ENCODE data around the gene SELENOI. TPM values are rescaled to one million over a fixed set of nuclear protein-coding genes. Genes with fewer than 3 reads are reported as not detected.

The SELENOI gene
- total RNA-seq, 1 donor from 2014 or later, result 13.4 TPM

GRCh38 chr2:26345283-26345544 is 729 bp upstream of the SELENOI start:
- intact Hi-C loops (cut with DNase I), result no loop called here
- DNase-seq, result no peak
- no peak for TF ChIP-seq CTCF (IDR thresholded peaks at IDR 0.05)
- Histone ChIP-seq H3K9me3 (no peaks in the 10 kb centered on the region), H3K4me1 (peaks cover 33% of the 10 kb centered on the region), H3K27ac (peak overlapping the region; percentile 88), H3K4me3 (peak overlapping the region; percentile 96), H3K27me3 (ENCODE audit: low read depth) (no peaks in the 10 kb centered on the region), H3K36me3 (no peaks in the 10 kb centered on the region)
- no peak for ATAC-seq

- H3K9me3 ChIP-seq, result no peaks in the 10 kb centered on the region
- peak; percentile 72 for DNase-seq
- peak; percentile 61 to 74 for ATAC-seq
- TF ChIP-seq CTCF (IDR thresholded peaks at IDR 0.05), result no peak
- H3K36me3 ChIP-seq, result no peaks in the 10 kb centered on the region
- intact Hi-C loops (cut with DNase I), result no loop called here
- H3K27ac ChIP-seq, result peak within 1 kb of the TSS; percentile 88
- peak within 1 kb of the TSS; percentile 96 for H3K4me3 ChIP-seq
- no peaks in the 10 kb centered on the region for H3K27me3 ChIP-seq (ENCODE audit: low read depth)
- H3K4me1 ChIP-seq, result peaks cover 33% of the 10 kb centered on the region
Observed at GRCh38 chr2:26346454-26347053, 611 bp downstream of the SELENOI start, which contains the start of gene ADGRF3. Gene ADGRF3 (minus strand): TSS chr2:26346789. CDS start chr2:26346234, 555 bp downstream.

GRCh38 chr2:26347286-26347865 is 1.4 kb downstream of the SELENOI start:
- ATAC-seq (no peak), DNase-seq (no peak)
- Histone ChIP-seq H3K36me3 (no peaks in the 10 kb centered on the region), H3K4me3 (peak overlapping the region; percentile 96), H3K27ac (peak overlapping the region; percentile 88), H3K27me3 (ENCODE audit: low read depth) (no peaks in the 10 kb centered on the region), H3K4me1 (peaks cover 33% of the 10 kb centered on the region), H3K9me3 (no peaks in the 10 kb centered on the region)
- no peak for TF ChIP-seq CTCF (IDR thresholded peaks at IDR 0.05)
- intact Hi-C loops (cut with DNase I), result no loop called here

- Histone ChIP-seq H3K27ac (no peak overlapping the region), H3K36me3 (no peaks in the 10 kb centered on the region), H3K9me3 (no peaks in the 10 kb centered on the region), H3K27me3 (ENCODE audit: low read depth) (no peaks in the 10 kb centered on the region), H3K4me1 (peaks cover 23% of the 10 kb centered on the region), H3K4me3 (no peak overlapping the region)
- intact Hi-C loops (cut with DNase I), result no loop called here
- TF ChIP-seq CTCF (IDR thresholded peaks at IDR 0.05), result no peak
- ATAC-seq (no peak), DNase-seq (no peak)
Observed at GRCh38 chr2:26349690-26350089, 3.7 kb downstream of the SELENOI start.

DNA sequence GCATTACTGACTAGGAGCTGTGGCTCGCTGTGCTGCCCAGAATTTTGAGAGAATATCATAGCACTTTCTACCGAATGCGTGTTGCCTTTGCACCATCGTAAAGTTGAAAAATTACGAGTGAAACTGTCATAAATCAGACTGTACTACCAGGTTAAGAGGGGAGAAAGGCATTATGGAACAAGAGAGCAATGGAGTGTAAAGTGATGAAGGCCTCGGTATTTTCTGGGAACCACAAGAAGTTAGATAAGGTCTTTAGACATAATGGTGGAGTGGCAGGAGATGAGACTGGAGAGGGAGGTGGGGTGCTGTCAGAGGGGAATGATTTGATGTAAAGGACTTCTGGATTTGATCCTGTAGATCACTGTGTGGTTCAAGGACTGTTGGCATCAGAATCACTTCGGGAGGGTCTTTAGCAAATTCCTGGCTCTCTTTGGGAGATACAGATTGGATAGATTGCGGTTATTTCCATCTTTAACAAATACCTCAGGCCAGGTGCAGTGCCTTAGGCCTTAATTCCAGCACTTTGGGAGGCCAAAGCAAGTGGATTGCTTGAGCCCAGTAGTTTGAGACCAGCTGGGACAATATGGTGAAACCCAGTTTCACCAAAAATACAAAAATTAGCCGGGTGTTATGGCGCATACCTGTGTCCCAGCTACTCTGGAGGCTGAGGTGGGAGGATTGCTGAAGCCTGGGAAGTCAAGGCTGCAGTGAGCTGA is 5.6 kb downstream of the SELENOI start:
- H3K36me3 ChIP-seq, result no peaks in the 10 kb centered on the region
- TF ChIP-seq CTCF (IDR thresholded peaks at IDR 0.05), result no peak
- no peak overlapping the region for H3K27ac ChIP-seq
- H3K9me3 ChIP-seq, result no peaks in the 10 kb centered on the region
- intact Hi-C loops (cut with DNase I), result no loop called here
- ATAC-seq (no peak), DNase-seq (no peak)
- H3K27me3 ChIP-seq (ENCODE audit: low read depth), result no peaks in the 10 kb centered on the region
- H3K4me3 ChIP-seq, result no peak overlapping the region
- peaks cover 18% of the 10 kb centered on the region for H3K4me1 ChIP-seq

Measured in lower lobe of right lung (tissue), 2 donors.